Activated CD8-positive, alpha-beta T cell treated with anti-CD3 and anti-CD28 coated beads for 36 hours (primary cell): ENCODE results near the gene JOSD1. TPM values are rescaled to one million over a fixed set of nuclear protein-coding genes. Genes with fewer than 3 reads are reported as not detected.

ENCODE experiments used
- ATAC-seq: fragments of 200-7000 bp; cut with Tn5 transposase; one replicate; pipeline ENCODE4 v1.10.0; 2021; ENCODE audit warnings: mild to moderate bottlenecking, moderate library complexity
- CTCF ChIA-PET: fragments of 350-600 bp; sonication (Branson Sonifier 250); formaldehyde crosslinking; loops from one replicate; lab custom pipeline; 2021; ENCODE audit warnings: antibody characterized with exemption; lab: Charles Lee
- POLR2A ChIA-PET: fragments of 350-600 bp; sonication (Branson Sonifier 250); formaldehyde crosslinking; loops from one replicate; lab custom pipeline; 2021; ENCODE audit warnings: antibody characterized with exemption; lab: Charles Lee
- DNase-seq: peaks from one replicate; pipeline ENCODE4 v3.0.0-alpha.2; 2020
- H3K27ac Mint-ChIP-seq: one replicate; pipeline ENCODE4 v1.8.0; 2021; ENCODE audit warnings: mild to moderate bottlenecking, mixed read lengths
- H3K27me3 Mint-ChIP-seq: one replicate; pipeline ENCODE4 v1.8.0; 2021; ENCODE audit warnings: mixed read lengths
- H3K36me3 Mint-ChIP-seq: one replicate; pipeline ENCODE4 v1.8.0; 2021; ENCODE audit warnings: low read depth, mixed read lengths
- H3K4me1 Mint-ChIP-seq: one replicate; pipeline ENCODE4 v1.8.0; 2021; ENCODE audit warnings: low read depth, mixed read lengths
- H3K4me3 Mint-ChIP-seq: one replicate; pipeline ENCODE4 v1.8.0; 2021; ENCODE audit warnings: mild to moderate bottlenecking, moderate library complexity, mixed read lengths
- H3K9me3 Mint-ChIP-seq: one replicate; pipeline ENCODE4 v1.8.0; 2021; ENCODE audit warnings: mixed read lengths
- CTCF ChIP-seq: fragments of 200-600 bp; IDR thresholded peaks from one replicate; pipeline ENCODE4 v1.8.0; 2022; ENCODE audit warnings: antibody characterized with exemption, mild to moderate bottlenecking
- intact Hi-C: fragments of 100-400 bp; cut with micrococcal nuclease; formaldehyde crosslinking; loops from one replicate; pipeline ENCODE4 v1.10.0; 2022
- total RNA-seq, 2 experiments: library from RNA; stranded (reverse); gene quantifications; one replicate each; pipeline ENCODE4 v1.2.3, GENCODE V29; 2021

The JOSD1 gene
- total RNA-seq, 2 experiments from 2014 or later: 84.7 to 88.1 TPM

- no peak for TF ChIP-seq CTCF
- peaks cover 40% of the 10 kb centered on the region for H3K4me1 Mint-ChIP-seq
- ATAC-seq: no peak
- H3K27me3 Mint-ChIP-seq: no peaks in the 10 kb centered on the region
- H3K36me3 Mint-ChIP-seq: peaks cover 48% of the 10 kb centered on the region
- no peak overlapping the region for H3K4me3 Mint-ChIP-seq
- intact Hi-C loops: no loop called here
- H3K9me3 Mint-ChIP-seq: no peaks in the 10 kb centered on the region
- DNase-seq: no peak
- ChIA-PET CTCF (interaction anchor here (0.8 to 6.2 kb wide), 11 partner anchors 8 to 269 kb away, joined by 3 to 73 read pairs (median 4); no protein-coding TSS in a partner anchor), POLR2A (interaction anchor here (0.6 to 41.0 kb wide), 5 partner anchors 7 to 53 kb away, joined by 3 to 905 read pairs (median 4); partner anchors contain the start of genes GTPBP1, SUN2 and TOMM22)
- H3K27ac Mint-ChIP-seq: peak overlapping the region; percentile 69
These were observed 33.8 kb upstream of the JOSD1 start for GRCh38 chr22:38734421-38735100.

DNA sequence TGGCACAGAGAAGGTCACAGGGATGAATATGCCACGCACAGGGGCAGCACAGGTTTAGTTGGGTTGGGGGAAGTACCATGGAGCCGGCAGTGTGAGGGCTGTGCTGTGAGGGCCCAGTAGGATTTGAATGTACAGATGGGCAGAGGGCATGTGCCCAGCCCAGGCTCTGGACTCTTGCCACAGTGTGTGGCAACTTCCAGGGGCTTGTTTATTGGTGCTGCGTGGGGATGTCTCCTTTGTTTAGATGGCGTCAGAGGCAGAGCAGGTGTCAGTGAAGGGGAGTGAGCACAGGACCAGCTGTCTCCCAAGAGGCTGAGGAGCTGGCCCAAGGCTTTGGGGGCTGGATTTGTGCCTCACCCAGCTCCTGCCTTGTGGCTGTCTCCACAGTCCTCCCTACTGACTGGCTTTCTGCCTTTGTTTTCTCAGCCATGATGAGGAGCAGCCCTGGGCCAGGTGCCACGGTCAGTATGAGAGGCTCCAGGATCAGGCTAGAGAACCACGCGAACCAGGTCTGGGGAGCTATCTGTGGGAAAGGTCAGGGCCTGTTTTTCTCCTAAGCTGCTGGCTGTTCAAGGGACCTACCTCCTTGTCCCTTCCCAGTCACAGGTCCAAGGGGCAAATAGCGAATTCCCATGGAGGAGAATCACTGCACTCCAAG lies 33.1 kb upstream of the JOSD1 start:
- Mint-ChIP-seq H3K36me3 (peaks cover 48% of the 10 kb centered on the region), H3K9me3 (no peaks in the 10 kb centered on the region), H3K27ac (peak overlapping the region; percentile 69), H3K4me1 (peaks cover 40% of the 10 kb centered on the region), H3K4me3 (no peak overlapping the region), H3K27me3 (no peaks in the 10 kb centered on the region)
- TF ChIP-seq CTCF: no peak
- DNase-seq: no peak
- ChIA-PET POLR2A (interaction anchor here (0.6 to 41.0 kb wide), 5 partner anchors 8 to 52 kb away, joined by 3 to 905 read pairs (median 4); partner anchors contain the start of genes GTPBP1, SUN2 and TOMM22), CTCF (interaction anchor here (0.8 to 6.2 kb wide), 14 partner anchors 9 to 681 kb away, joined by 3 to 73 read pairs (median 4); no protein-coding TSS in a partner anchor)
- peak; percentile 5 for ATAC-seq
- intact Hi-C loops: no loop called here

DNA sequence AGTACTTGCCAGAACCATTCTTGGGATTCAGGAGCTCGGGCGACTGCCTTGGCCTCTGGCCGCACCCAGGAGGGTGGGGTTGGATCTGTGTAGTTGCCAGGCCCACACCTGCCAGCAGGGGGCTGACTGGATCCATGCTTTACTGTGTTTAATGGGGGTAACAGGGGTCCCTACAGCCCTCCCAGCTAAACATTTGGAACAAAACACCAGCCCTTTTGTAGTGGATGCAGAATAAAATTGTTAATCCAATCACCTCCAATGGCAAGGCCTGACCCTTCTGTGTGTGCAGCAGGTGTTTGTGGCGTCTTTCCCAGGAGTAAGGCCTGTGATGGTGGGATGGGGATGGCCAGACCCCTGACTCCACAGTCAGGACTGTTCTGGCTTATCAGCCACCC lies 32.6 kb upstream of the JOSD1 start:
- CTCF ChIA-PET: interaction anchor here (0.6 to 6.2 kb wide), 13 partner anchors 9 to 681 kb away, joined by 3 to 73 read pairs (median 5); no protein-coding TSS in a partner anchor
- H3K36me3 Mint-ChIP-seq: peaks cover 49% of the 10 kb centered on the region
- H3K27me3 Mint-ChIP-seq: no peaks in the 10 kb centered on the region
- DNase-seq (peak; percentile 71), ATAC-seq (peak; percentile 61)
- intact Hi-C loops: no loop called here
- H3K27ac Mint-ChIP-seq: peak overlapping the region; percentile 69
- TF ChIP-seq CTCF: peak; percentile 94
- peaks cover 38% of the 10 kb centered on the region for H3K4me1 Mint-ChIP-seq
- H3K4me3 Mint-ChIP-seq: peak overlapping the region; percentile 3
- POLR2A ChIA-PET: interaction anchor here (1.6 to 41.0 kb wide), 3 partner anchors 8 to 52 kb away, joined by 3 to 905 read pairs (median 905); partner anchors contain the start of genes GTPBP1, SUN2 and TOMM22
- H3K9me3 Mint-ChIP-seq: no peaks in the 10 kb centered on the region

DNA sequence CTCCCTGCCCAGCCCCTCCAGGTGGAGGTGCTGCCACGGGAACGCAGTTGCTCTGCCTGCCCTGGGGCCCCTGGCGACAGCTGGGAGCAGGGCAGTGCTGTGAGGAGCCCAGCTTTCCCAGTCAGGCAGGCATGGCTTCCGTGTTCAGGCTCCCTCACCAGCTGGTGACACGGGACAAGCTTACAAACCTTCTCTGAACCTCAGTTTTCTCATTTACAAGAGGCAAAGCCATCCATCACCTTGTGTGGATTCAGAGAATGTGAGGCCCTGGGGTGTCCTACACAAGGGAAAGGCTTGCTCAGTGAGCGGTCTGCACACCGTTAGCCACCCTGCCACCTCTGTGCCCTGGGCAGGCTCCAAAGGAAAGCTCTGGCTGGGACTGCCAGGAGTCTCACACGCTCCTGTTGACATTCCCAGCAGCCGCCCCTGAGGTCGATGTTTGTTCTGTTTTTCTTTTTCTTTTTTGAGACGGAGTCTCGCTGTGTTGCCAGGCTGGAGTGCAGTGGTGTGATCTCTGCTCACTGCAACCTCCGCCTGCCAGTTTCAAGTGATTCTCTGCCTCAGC lies 31.6 kb upstream of the JOSD1 start:
- TF ChIP-seq CTCF: no peak
- POLR2A ChIA-PET: interaction anchor here (0.5 to 41.0 kb wide), 3 partner anchors 8 to 102 kb away, joined by 3 to 905 read pairs (median 905); partner anchors contain the start of genes GTPBP1 and SUN2
- no peak for ATAC-seq
- intact Hi-C loops: no loop called here
- no peak for DNase-seq
- CTCF ChIA-PET: interaction anchor here (1.1 to 6.2 kb wide), 9 partner anchors 10 to 680 kb away, joined by 3 to 73 read pairs (median 8); no protein-coding TSS in a partner anchor
- Mint-ChIP-seq H3K27ac (no peak overlapping the region), H3K4me3 (no peak overlapping the region), H3K27me3 (no peaks in the 10 kb centered on the region), H3K36me3 (peaks cover 46% of the 10 kb centered on the region), H3K9me3 (no peaks in the 10 kb centered on the region), H3K4me1 (peaks cover 31% of the 10 kb centered on the region)
